HFF-Myc (cell line): ENCODE data around the gene CALHM5.

Experiments used
- DNase-seq: peaks from one replicate; pipeline ENCODE4 v3.0.0-alpha.2; 2011; ENCODE audit warnings: low read depth; ENCODE audit errors: extremely low read depth
- H3K4me3 ChIP-seq: replicated peaks from 2 replicates; pipeline ENCODE4 v1.5.1; 2011; ENCODE audit warnings: low read depth, mild to moderate bottlenecking, control low read depth, low read length
- CTCF ChIP-seq: IDR thresholded peaks from 2 replicates; pipeline ENCODE4 v1.5.1; 2012; ENCODE audit warnings: mild to moderate bottlenecking, low read depth, low read length, control low read depth; ENCODE audit errors: missing control alignments

The CALHM5 gene

GRCh38 chr6:116564921-116565872 lies 53.8 kb downstream of the CALHM5 start:
- TF ChIP-seq CTCF: no peak
- DNase-seq: no peak
- H3K4me3 ChIP-seq: no peak overlapping the region; the same call in 1 of the 2 replicates

DNA sequence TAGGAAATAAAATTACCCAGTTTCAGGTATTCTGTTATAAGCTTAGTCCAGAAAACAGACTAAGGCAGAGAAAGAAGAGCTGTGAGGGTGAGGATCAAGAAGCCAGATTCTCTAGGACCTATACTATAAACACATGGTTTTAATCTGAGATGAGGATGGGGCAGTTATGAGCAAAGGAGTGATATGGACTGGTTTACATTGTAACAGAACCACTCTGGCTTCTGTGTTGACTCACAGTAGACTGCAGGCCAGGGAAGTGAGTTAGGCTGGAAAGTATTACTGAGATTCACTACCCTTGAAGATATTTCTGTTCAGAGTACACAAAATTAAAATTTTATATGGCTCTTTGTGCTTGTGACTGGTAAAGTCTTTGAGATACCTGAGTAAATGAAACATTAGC lies 56.7 kb downstream of the CALHM5 start:
- H3K4me3 ChIP-seq: no peak overlapping the region
- no peak for DNase-seq
- no peak for TF ChIP-seq CTCF

- DNase-seq: no peak
- no peak for TF ChIP-seq CTCF
- H3K4me3 ChIP-seq: no peak overlapping the region; the same call in 1 of the 2 replicates
Measured at GRCh38 chr6:116568821-116569755, 57.6 kb downstream of the CALHM5 start.

DNA sequence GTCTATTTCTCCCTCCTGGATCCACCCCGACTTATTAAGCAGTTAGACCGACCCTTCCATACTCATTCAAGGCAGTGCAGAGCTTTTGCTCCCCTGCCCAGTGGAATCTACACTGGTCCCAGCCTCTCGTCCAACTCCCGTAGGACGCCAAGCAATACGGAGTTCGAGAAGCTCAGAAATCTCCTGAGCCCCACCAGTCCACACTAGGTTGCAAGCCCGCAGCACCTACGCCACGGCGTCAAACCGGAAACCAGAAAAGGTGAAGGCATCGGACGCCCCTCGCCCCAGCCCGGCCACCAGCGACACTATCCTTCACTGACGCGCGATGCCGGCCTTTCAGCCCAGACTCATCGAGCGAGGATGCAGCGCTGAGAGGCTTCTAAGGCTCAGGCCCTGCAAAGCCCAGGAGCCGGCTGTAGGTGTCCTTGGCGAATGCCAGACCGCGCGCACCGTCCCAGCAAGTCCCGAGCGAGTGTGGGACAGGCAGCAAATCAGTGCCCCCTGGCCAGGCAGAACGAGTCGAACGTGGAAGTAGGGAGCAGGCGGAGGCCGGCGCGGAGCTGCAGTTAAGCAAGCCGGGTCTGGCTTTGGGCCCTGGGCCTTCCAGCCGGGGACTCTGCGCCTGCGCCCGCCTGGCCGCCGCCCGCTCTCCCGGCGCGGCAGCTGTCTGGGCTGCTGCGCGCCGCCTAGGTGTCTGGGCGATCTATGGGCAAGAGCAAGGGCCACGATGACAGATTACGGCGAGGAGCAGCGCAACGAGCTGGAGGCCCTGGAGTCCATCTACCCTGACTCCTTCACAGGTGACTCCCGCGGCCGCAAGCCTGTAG lies 59.6 kb downstream of the CALHM5 start, which contains the start of gene RWDD1:
TSS of gene RWDD1 (plus strand) at position 649 of the 827 bp plus-strand sequence. CDS start at position 728, 79 bp downstream.
- peak within 1 kb of the TSS; percentile 96 for H3K4me3 ChIP-seq
- DNase-seq: peak; percentile 97
- TF ChIP-seq CTCF: no peak

DNA sequence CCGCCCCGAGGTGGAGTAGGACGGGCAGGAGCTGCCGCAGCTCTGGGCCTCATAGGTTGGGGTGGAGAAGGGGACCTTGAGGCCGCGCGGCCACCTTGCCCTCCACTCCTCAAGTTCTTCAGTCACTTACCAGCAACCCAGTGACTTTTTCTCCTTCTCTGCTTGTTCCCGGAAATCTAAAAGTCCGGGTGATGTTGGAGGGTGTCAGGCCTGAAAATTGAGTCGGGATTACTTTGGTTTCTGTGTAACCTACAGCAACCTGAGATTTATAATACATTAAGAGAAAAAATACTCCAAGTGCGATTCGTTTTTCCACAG lies 60.2 kb downstream of the CALHM5 start:
- DNase-seq: no peak
- no peak for TF ChIP-seq CTCF
- peak overlapping the region; percentile 96 for H3K4me3 ChIP-seq

GRCh38 chr6:116572162-116572561 lies 60.7 kb downstream of the CALHM5 start:
- H3K4me3 ChIP-seq: peak overlapping the region; percentile 96
- DNase-seq: no peak
- no peak for TF ChIP-seq CTCF
